Body of pancreas (tissue), 4 donors: Measurements from ENCODE around the gene TARBP1. TPM values are rescaled to one million over a fixed set of nuclear protein-coding genes. Genes with fewer than 3 reads are reported as not detected.
A peak's percentile ranks its signal among the peaks of the same experiment; 100 is the strongest.
"Not testable (repeated sequence)": the region's sequence is repeated elsewhere in the genome, so short reads cannot be mapped to it uniquely, and the experiment has no call there.

ENCODE experiments used
- ATAC-seq: fragments of 150-250 bp; one replicate; pipeline ENCODE4 v1.9.1; 2016
- DNase-seq, 4 donors: peaks; one replicate each; pipeline ENCODE4 v3.0.0-alpha.2; 2019
- H3K27ac ChIP-seq, 4 donors: fragments of 200-600 bp; sonication (generic); 1 replicate in 3 of 4; 2 replicates in 1 of 4; pipeline versions ENCODE4 v1.5.1 to v1.6.1; 2016 to 2019; ENCODE audit warnings: mild to moderate bottlenecking in 1 of 4, mixed read lengths in 1 of 4, moderate library complexity in 1 of 4
- H3K27me3 ChIP-seq, 2 donors: fragments of 200-600 bp; sonication (generic); one replicate each; pipeline ENCODE4 v1.6.0; 2016; ENCODE audit warnings: mild to moderate bottlenecking in 1 of 2
- H3K36me3 ChIP-seq, 2 donors: fragments of 200-600 bp; sonication (generic); replicated peaks in 1 of 2; 2 replicates each; pipeline ENCODE4 v1.5.1; 2016; ENCODE audit warnings: low read depth in 2 of 2; ENCODE audit not compliant: insufficient read depth in 1 of 2
- H3K4me1 ChIP-seq: fragments of 200-600 bp; sonication (generic); one replicate; pipeline ENCODE4 v1.6.0; 2016
- H3K4me3 ChIP-seq, 2 donors: fragments of 200-600 bp; sonication (generic); 1 replicate in 1 of 2; 2 replicates in 1 of 2; pipeline ENCODE4 v1.5.1; 2016 to 2019
- H3K9me3 ChIP-seq, 3 donors: fragments of 200-600 bp; sonication (generic); 1 replicate in 2 of 3; 2 replicates in 1 of 3; pipeline ENCODE4 v1.5.1; 2016
- CTCF ChIP-seq, 7 experiments: fragments of 450-650 bp in 4 of 7; fragments of 200-600 bp in 3 of 7; sonication (generic) in 3 of 7; IDR thresholded peaks; one replicate each; pipeline ENCODE4 v1.5.1; 2016 to 2019; ENCODE audit warnings: antibody characterized with exemption in 7 of 7
- POLR2A ChIP-seq, 3 donors: fragments of 450-650 bp; IDR thresholded peaks; one replicate each; pipeline ENCODE4 v1.6.1; 2016; ENCODE audit warnings: antibody characterized with exemption in 3 of 3, mild to moderate bottlenecking in 2 of 3
- WGBS, 2 donors: methylation state at CpG; one replicate each; pipeline ENCODE4 v1.1.5; 2017; 5-methylcytosine and 5-hydroxymethylcytosine counted together
- intact Hi-C: fragments of 100-400 bp; cut with DNase I; formaldehyde crosslinking; loops from one replicate; pipeline ENCODE4 v1.15.1; 2023
- total RNA-seq, 2 donors: library from RNA; depleted of rRNA; stranded (reverse); fragments of >200 nt; gene quantifications; one replicate each; pipeline ENCODE4 v1.1.0, GENCODE V29; 2016

TARBP1 gene
- total RNA-seq, 2 donors from 2014 or later = 30.6 to 32.0 TPM

GRCh38 chr1:234388094-234388493 lies 90.9 kb downstream of the TARBP1 start:
- ATAC-seq (no peak), DNase-seq (no peak)
- intact Hi-C loops = no loop called here
- Histone ChIP-seq H3K4me1 (peaks cover 8% of the 10 kb centered on the region), H3K36me3 (peaks cover 0 to 5% of the 10 kb centered on the region in 2 donors), H3K9me3 (no peaks in the 10 kb centered on the region), H3K4me3 (no peak overlapping the region), H3K27ac (no peak overlapping the region), H3K27me3 (no peaks in the 10 kb centered on the region)
- TF ChIP-seq CTCF (IDR thresholded peaks at IDR 0.05) (no peak), POLR2A (IDR thresholded peaks at IDR 0.05) (no peak)
- 71 to 76% methylated on average over 6 of the region's 6 CpGs for WGBS, 2 donors

- no peak for TF ChIP-seq POLR2A (IDR thresholded peaks at IDR 0.05)
- H3K36me3 ChIP-seq = no peaks in the 10 kb centered on the region
- H3K9me3 ChIP-seq = no peaks in the 10 kb centered on the region
- ATAC-seq (no peak), DNase-seq (no peak)
- intact Hi-C loops = no loop called here
- no peak overlapping the region for H3K4me3 ChIP-seq
- WGBS, 2 donors = 91 to 98% methylated on average over 6 of the region's 6 CpGs
- no peaks in the 10 kb centered on the region for H3K27me3 ChIP-seq
- H3K27ac ChIP-seq = no peak overlapping the region
- H3K4me1 ChIP-seq = peaks cover 8% of the 10 kb centered on the region
Observed at GRCh38 chr1:234386122-234386521, 92.9 kb downstream of the TARBP1 start.

- Histone ChIP-seq H3K27me3 (no peaks in the 10 kb centered on the region), H3K4me3 (no peak overlapping the region), H3K9me3 (no peaks in the 10 kb centered on the region), H3K36me3 (peaks cover 0 to 4% of the 10 kb centered on the region in 2 donors), H3K4me1 (no peaks in the 10 kb centered on the region), H3K27ac (no peak overlapping the region)
- DNase-seq = no peak
- WGBS, 2 donors = 84% methylated on average over 10 of the region's 10 CpGs
- TF ChIP-seq CTCF (IDR thresholded peaks at IDR 0.05) = no peak
- intact Hi-C loops = no loop called here
- no peak for ATAC-seq
Observed at GRCh38 chr1:234381699-234382555, 97.1 kb downstream of the TARBP1 start.

- WGBS, 2 donors = 89 to 93% methylated on average over 5 of the region's 5 CpGs
- H3K27ac ChIP-seq, H3K36me3 ChIP-seq, DNase-seq, H3K4me3 ChIP-seq, intact Hi-C loops, H3K9me3 ChIP-seq, H3K27me3 ChIP-seq, ATAC-seq: not testable (repeated sequence)
- H3K4me1 ChIP-seq = peaks cover 12% of the 10 kb centered on the region
Observed at GRCh38 chr1:234379591-234380109, 99.3 kb downstream of the TARBP1 start.

GRCh38 chr1:234375672-234376071 lies 103.3 kb downstream of the TARBP1 start:
- Histone ChIP-seq H3K27ac (no peak overlapping the region), H3K4me3 (no peak overlapping the region), H3K9me3 (no peaks in the 10 kb centered on the region), H3K4me1 (peaks cover 30% of the 10 kb centered on the region), H3K27me3 (no peaks in the 10 kb centered on the region), H3K36me3 (peaks cover 0 to 4% of the 10 kb centered on the region in 2 donors)
- WGBS, 2 donors = 82 to 86% methylated on average over 7 of the region's 7 CpGs
- no peak for DNase-seq
- no peak for ATAC-seq
- no peak for TF ChIP-seq CTCF (IDR thresholded peaks at IDR 0.05)
- TF ChIP-seq POLR2A (IDR thresholded peaks at IDR 0.05) = no peak
- intact Hi-C loops = no loop called here

- TF ChIP-seq POLR2A (IDR thresholded peaks at IDR 0.05) (no peak), CTCF (IDR thresholded peaks at IDR 0.05) (no peak)
- peaks cover 30% of the 10 kb centered on the region for H3K4me1 ChIP-seq
- H3K27me3 ChIP-seq = no peaks in the 10 kb centered on the region
- peak overlapping the region; percentile 18 to 83 for H3K4me3 ChIP-seq
- no peak for DNase-seq
- no peaks in the 10 kb centered on the region for H3K36me3 ChIP-seq
- intact Hi-C loops = no loop called here
- ATAC-seq = no peak
- 3% methylated on average over 6 of the region's 6 CpGs for WGBS, 2 donors
- peak overlapping the region; percentile 94 to 96 (median 96) for H3K27ac ChIP-seq
- no peaks in the 10 kb centered on the region for H3K9me3 ChIP-seq
Observed at GRCh38 chr1:234373959-234374254, 105.1 kb downstream of the TARBP1 start.
